Left colon (tissue), 2 donors: ENCODE measurements around the gene ROS1. TPM values are rescaled to one million over a fixed set of nuclear protein-coding genes. Genes with fewer than 3 reads are reported as not detected.
"Not testable (repeated sequence)": the region's sequence is repeated elsewhere in the genome, so short reads cannot be mapped to it uniquely, and the experiment has no call there.

Experiments
- ATAC-seq: fragments of 200-7000 bp; cut with Tn5 transposase; one replicate; pipeline ENCODE4 v1.9.1; 2020; ENCODE audit warnings: mild to moderate bottlenecking, moderate library complexity
- DNase-seq, 2 donors: peaks; one replicate each; pipeline ENCODE4 v3.0.0-alpha.2; 2020
- intact Hi-C, 2 donors: fragments of 100-400 bp; cut with DNase I in 1 of 2; cut with micrococcal nuclease in 1 of 2; formaldehyde crosslinking; loops; one replicate each; pipeline versions ENCODE4 v1.11.2 to v1.14.0; 2022; cut with DNase I, micrococcal nuclease
- total RNA-seq, 2 donors: library from RNA; stranded (reverse); fragmentation: NEBNext Ultra II Directional; extraction: Animal tissue kit (Norgen Biotek cat#: 25700); gene quantifications; one replicate each; pipeline ENCODE4 v1.2.1, GENCODE V29; 2021
- donor health status: DM: no; HTN: no; CAD: no.
- donor health status: DM: yes; HTN: yes; CAD: no.

The ROS1 gene
- total RNA-seq, 2 donors from 2014 or later, result 1.7 to 2.6 TPM

- no peak for DNase-seq
- intact Hi-C loops, result no loop called here
- no peak for ATAC-seq
Measured at GRCh38 chr6:117264369-117264691, 161.4 kb downstream of the ROS1 start.

DNA sequence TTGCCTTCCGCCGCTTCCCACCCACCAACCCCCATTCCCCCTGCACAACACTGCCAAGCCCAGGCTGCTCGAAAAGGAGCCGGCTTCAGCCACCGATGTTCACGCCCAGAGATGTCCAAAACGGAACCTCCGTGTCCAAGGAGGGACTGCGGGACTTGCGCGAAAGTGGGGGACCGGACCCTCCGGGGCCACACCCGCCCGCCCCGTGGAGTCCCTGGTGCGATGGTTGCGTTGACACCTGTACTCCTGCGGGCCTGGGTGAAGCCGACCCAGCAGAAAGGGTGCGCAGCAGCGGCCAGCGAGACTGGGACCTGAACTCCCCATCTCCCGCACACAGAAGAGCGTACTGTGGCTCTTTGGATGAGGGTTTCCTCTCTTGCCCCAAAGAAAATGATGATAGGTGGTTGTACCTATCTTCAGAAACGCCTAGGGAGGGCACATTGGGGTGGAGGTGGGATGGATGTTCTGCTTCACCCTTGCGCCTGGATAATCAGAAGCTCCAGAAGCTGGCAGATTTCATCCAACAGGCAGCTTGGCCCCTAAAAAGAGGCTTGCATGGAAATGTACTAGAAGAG, 162.3 kb downstream of the ROS1 start:
- no peak for DNase-seq
- intact Hi-C loops, result no loop called here
- ATAC-seq, result no peak

GRCh38 chr6:117262799-117263198, 162.9 kb downstream of the ROS1 start:
- intact Hi-C loops, result no loop called here
- no peak for ATAC-seq
- no peak for DNase-seq

DNA sequence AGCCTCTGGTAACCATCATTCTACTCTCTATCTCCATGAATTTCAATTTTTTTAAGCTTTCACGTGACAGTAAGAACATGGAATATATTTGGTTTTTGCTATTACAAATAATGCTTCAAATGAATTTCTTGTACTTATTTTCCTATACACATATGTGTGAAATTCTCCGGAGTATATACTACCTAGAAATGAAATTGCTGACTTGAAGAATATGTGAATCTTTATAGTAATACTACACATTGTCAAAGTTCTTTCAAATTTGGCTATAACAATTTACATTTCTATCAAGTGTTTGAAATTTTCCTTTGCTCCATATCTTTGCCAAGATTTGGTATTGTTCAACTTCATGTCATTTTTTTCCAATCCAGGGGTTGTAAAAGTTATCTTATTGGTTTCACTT, 172.0 kb downstream of the ROS1 start:
- intact Hi-C loops, result no loop called here
- no peak for DNase-seq
- no peak for ATAC-seq

- DNase-seq, intact Hi-C loops, ATAC-seq: not testable (repeated sequence)
Measured at GRCh38 chr6:117244979-117245378, 180.8 kb downstream of the ROS1 start.

GRCh38 chr6:117244571-117244970, 181.2 kb downstream of the ROS1 start:
- intact Hi-C loops, ATAC-seq, DNase-seq: not testable (repeated sequence)

Other genes starting within 250 kb of the ROS1 start
- gene VGLL2, start 160.4 kb downstream of the ROS1 start, total RNA-seq, result not detected
- 10 to 100 TPM; 14.5 to 17.1 TPM for gene DCBLD1, start 56.7 kb upstream of the ROS1 start, total RNA-seq
- gene GOPC, start 176.6 kb upstream of the ROS1 start, total RNA-seq, result 10 to 100 TPM; 25.1 to 37.2 TPM
- gene NUS1, start 249.5 kb upstream of the ROS1 start, total RNA-seq, result 10 to 100 TPM; 29.6 to 33.1 TPM